ENCODE measurements around the gene IL22RA2.

Gene IL22RA2

DNA sequence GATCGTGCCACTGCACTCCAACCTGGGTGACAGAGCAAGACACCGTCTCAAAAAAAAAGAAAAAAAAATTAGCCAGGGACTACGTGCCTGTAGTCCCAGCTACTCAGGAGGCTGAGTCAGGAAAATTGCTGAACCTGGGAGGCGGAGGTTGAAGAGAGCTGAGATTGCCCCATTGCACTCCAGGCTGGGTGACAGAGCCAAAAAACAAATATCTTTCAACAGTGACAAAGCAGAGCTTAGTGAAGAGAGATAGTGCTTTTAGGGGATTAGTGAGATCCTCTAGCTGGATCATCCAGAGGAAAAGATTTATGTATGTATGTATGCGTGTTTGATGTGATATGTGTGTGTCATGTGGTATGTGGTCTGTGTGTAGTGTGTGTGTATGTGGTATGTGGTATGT is 56.6 kb downstream of the IL22RA2 start (continued):
- TF ChIP-seq ZNF362 (tag by site-specific recombination; IDR thresholded peaks at IDR 0.05) = no peak

DNA sequence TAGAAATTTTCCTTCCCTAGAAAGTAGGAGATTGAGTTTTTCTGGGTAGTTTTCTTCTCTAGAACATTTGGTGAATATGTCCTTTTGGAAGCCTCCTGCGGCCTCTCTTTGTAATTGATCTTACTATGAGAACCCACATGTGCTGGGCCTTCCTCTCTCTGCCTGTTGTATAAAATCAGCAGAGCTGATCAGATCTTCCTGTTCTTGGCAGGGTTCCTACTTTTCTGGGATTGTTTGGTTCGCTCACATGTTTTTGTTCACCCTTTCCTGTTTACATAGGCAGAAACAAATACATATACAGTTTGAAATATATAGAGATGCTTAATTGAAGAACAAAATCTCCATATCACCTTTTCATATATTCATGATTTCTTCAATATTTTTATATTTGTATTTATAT is 57.8 kb downstream of the IL22RA2 start:
- Histone ChIP-seq H3K36me3 (ENCODE audit: control insufficient read depth in 2 of 2, insufficient read depth in 1 of 2, low read length in 2 of 2) (no peaks in the 10 kb centered on the region), H3K9me3 (ENCODE audit: control insufficient read depth, insufficient read depth, low read depth, low read length) (no peaks in the 10 kb centered on the region), H3K4me3 (ENCODE audit: low read depth, low read length) (no peak overlapping the region), H3K27ac (ENCODE audit: extremely low read depth, low read depth, low read length) (no peak overlapping the region), H3K4me1 (ENCODE audit: control insufficient read depth, insufficient read depth, low read length) (no peaks in the 10 kb centered on the region)
- ChIA-PET POLR2A (no interaction called here), CTCF (interaction anchor here (0.7 to 1.2 kb wide), 4 partner anchors 22 to 593 kb away, joined by 3 to 5 read pairs (median 3); no protein-coding TSS in a partner anchor)
- TF ChIP-seq ZNF677 (tag by site-specific recombination; IDR thresholded peaks at IDR 0.05) = peak; percentile 89
- no peak for TF ChIP-seq KLF1 (tag by site-specific recombination; IDR thresholded peaks at IDR 0.05)

DNA sequence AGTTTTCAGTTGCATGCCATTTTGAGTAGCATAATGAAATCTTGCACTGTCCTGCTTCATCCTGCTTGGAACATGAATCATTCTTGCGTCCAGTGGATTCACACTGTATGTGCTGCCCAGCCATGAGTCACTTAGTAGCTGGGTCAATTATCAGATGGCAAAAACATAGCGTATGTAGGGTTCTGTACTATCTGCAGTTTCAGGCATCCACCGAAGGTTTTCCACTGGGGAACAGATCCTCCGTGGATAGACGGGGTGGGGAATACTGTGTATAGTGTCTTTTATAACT is 61.4 kb downstream of the IL22RA2 start:
- ChIA-PET CTCF (no interaction called here), POLR2A (interaction anchor here (0.6 kb wide), 1 partner anchor 16 kb away, joined by 3 read pairs; no protein-coding TSS in a partner anchor)
- Histone ChIP-seq H3K4me3 (ENCODE audit: low read depth, low read length) (no peak overlapping the region), H3K4me1 (ENCODE audit: control insufficient read depth, insufficient read depth, low read length) (no peaks in the 10 kb centered on the region), H3K9me3 (ENCODE audit: control insufficient read depth, insufficient read depth, low read depth, low read length) (no peaks in the 10 kb centered on the region), H3K36me3 (ENCODE audit: control insufficient read depth in 2 of 2, insufficient read depth in 1 of 2, low read length in 2 of 2) (no peaks in the 10 kb centered on the region), H3K27ac (ENCODE audit: extremely low read depth, low read depth, low read length) (no peak overlapping the region)
- TF ChIP-seq ZNF423 (tag by site-specific recombination; IDR thresholded peaks at IDR 0.05) = no peak
- TF ChIP-seq BCL11A (tag by site-specific recombination; IDR thresholded peaks at IDR 0.05; ENCODE audit: low read depth) = no peak
- no peak for TF ChIP-seq ZNF138 (tag by site-specific recombination; IDR thresholded peaks at IDR 0.05; ENCODE audit: borderline replicate concordance)
- TF ChIP-seq, protein P1, sequence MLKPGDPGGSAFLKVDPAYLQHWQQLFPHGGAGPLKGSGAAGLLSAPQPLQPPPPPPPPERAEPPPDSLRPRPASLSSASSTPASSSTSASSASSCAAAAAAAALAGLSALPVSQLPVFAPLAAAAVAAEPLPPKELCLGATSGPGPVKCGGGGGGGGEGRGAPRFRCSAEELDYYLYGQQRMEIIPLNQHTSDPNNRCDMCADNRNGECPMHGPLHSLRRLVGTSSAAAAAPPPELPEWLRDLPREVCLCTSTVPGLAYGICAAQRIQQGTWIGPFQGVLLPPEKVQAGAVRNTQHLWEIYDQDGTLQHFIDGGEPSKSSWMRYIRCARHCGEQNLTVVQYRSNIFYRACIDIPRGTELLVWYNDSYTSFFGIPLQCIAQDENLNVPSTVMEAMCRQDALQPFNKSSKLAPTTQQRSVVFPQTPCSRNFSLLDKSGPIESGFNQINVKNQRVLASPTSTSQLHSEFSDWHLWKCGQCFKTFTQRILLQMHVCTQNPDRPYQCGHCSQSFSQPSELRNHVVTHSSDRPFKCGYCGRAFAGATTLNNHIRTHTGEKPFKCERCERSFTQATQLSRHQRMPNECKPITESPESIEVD (tag by site-specific recombination; IDR thresholded peaks at IDR 0.05) = no peak
- no peak for TF ChIP-seq OSR2 (tag by site-specific recombination; IDR thresholded peaks at IDR 0.05)
- TF ChIP-seq GLI4 (tag by site-specific recombination; IDR thresholded peaks at IDR 0.05) = no peak
- TF ChIP-seq ZNF530 (tag by site-specific recombination; IDR thresholded peaks at IDR 0.05; ENCODE audit: low read depth) = no peak
- TF ChIP-seq ZBTB7A (tag by site-specific recombination; IDR thresholded peaks at IDR 0.05; ENCODE audit: low read depth) = no peak
- no peak for TF ChIP-seq ZNF501 (tag by site-specific recombination; IDR thresholded peaks at IDR 0.05)
- TF ChIP-seq KLF7 (tag by site-specific recombination; IDR thresholded peaks at IDR 0.05; ENCODE audit: borderline replicate concordance) = no peak
- no peak for TF ChIP-seq ZNF791 (tag by site-specific recombination; IDR thresholded peaks at IDR 0.05)
- TF ChIP-seq, protein P2, sequence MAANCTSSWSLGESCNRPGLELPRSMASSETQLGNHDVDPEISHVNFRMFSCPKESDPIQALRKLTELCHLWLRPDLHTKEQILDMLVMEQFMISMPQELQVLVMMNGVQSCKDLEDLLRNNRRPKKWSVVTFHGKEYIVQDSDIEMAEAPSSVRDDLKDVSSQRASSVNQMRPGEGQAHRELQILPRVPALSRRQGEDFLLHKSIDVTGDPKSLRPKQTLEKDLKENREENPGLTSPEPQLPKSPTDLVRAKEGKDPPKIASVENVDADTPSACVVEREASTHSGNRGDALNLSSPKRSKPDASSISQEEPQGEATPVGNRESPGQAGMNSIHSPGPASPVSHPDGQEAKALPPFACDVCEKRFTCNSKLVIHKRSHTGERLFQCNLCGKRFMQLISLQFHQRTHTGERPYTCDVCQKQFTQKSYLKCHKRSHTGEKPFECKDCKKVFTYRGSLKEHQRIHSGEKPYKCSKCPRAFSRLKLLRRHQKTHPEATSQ (tag by site-specific recombination; IDR thresholded peaks at IDR 0.05) = no peak
- TF ChIP-seq ZNF792 (tag by site-specific recombination; IDR thresholded peaks at IDR 0.05) = no peak
- TF ChIP-seq ZNF266 (tag by site-specific recombination; IDR thresholded peaks at IDR 0.05; ENCODE audit: low read depth) = no peak
- TF ChIP-seq ZSCAN16 (tag by site-specific recombination; IDR thresholded peaks at IDR 0.05) = no peak
- TF ChIP-seq ZNF830 (tag by site-specific recombination; IDR thresholded peaks at IDR 0.05; ENCODE audit: low read depth) = no peak
- TF ChIP-seq, protein P3, sequence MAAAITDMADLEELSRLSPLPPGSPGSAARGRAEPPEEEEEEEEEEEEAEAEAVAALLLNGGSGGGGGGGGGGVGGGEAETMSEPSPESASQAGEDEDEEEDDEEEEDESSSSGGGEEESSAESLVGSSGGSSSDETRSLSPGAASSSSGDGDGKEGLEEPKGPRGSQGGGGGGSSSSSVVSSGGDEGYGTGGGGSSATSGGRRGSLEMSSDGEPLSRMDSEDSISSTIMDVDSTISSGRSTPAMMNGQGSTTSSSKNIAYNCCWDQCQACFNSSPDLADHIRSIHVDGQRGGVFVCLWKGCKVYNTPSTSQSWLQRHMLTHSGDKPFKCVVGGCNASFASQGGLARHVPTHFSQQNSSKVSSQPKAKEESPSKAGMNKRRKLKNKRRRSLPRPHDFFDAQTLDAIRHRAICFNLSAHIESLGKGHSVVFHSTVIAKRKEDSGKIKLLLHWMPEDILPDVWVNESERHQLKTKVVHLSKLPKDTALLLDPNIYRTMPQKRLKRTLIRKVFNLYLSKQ (tag by site-specific recombination; IDR thresholded peaks at IDR 0.05; ENCODE audit: borderline replicate concordance) = no peak
- TF ChIP-seq ZNF48 (tag by site-specific recombination; IDR thresholded peaks at IDR 0.05) = no peak
- no peak for TF ChIP-seq ZNF146 (tag by site-specific recombination; IDR thresholded peaks at IDR 0.05)
- TF ChIP-seq ZNF169 (tag by site-specific recombination; IDR thresholded peaks at IDR 0.05) = no peak
